ENCODE results near the gene ZC3H15. TPM values are rescaled to one million over a fixed set of nuclear protein-coding genes. Genes with fewer than 3 reads are reported as not detected.

ZC3H15 gene
- total and polyA plus RNA-seq, 2 experiments from 2014 or later, result 75.6 to 281 TPM

GRCh38 chr2:186443851-186444250 is 42.2 kb upstream of the ZC3H15 start:
- Histone ChIP-seq H3K4me3 (no peak overlapping the region), H3K27ac (ENCODE audit: low read depth) (no peak overlapping the region), H3K9me2 (ENCODE audit: insufficient read depth) (no peaks in the 10 kb centered on the region; the same call in 1 of the 2 replicates), H4K20me1 (replicated peaks; ENCODE audit: insufficient read depth) (no peaks in the 10 kb centered on the region), H3K79me2 (replicated peaks; ENCODE audit: insufficient read depth) (no peaks in the 10 kb centered on the region), H3K4me2 (no peak overlapping the region), H2AFZ (no peak overlapping the region), H3K36me3 (ENCODE audit: insufficient read depth) (no peaks in the 10 kb centered on the region), H3K27me3 (ENCODE audit: insufficient read depth) (no peaks in the 10 kb centered on the region), H3F3A (replicated peaks; ENCODE audit: low read depth) (no peaks in the 10 kb centered on the region), H3K4me1 (ENCODE audit: insufficient read depth) (peaks cover 9% of the 10 kb centered on the region; the same call in 1 of the 2 replicates)
- no peak for TF ChIP-seq REST (IDR thresholded peaks at IDR 0.05; ENCODE audit: unreplicated experiment)
- ATAC-seq, result no peak
- no peaks in the 10 kb centered on the region for H3K4me1 Mint-ChIP-seq
- peaks cover 15% of the 10 kb centered on the region for H3K9me3 Mint-ChIP-seq
- H3K27me3 Mint-ChIP-seq (ENCODE audit: insufficient read depth, low read depth, poor library complexity), result no peaks in the 10 kb centered on the region
- no peak for DNase-seq (ENCODE audit: low spot score)
- no peak overlapping the region for H3K27ac Mint-ChIP-seq
- H3K4me3 Mint-ChIP-seq, result no peak overlapping the region
- H3K36me3 Mint-ChIP-seq (ENCODE audit: low read depth), result peaks cover 14% of the 10 kb centered on the region

- no peak overlapping the region for H3K27ac ChIP-seq (ENCODE audit: low read depth)
- H2AFZ ChIP-seq, result no peak overlapping the region
- H3K4me3 ChIP-seq, result no peak overlapping the region
- ATAC-seq (no peak), DNase-seq (ENCODE audit: low spot score) (no peak)
- peaks cover 9% of the 10 kb centered on the region; the same call in 1 of the 2 replicates for H3K4me1 ChIP-seq (ENCODE audit: insufficient read depth)
- H3K27me3 ChIP-seq (ENCODE audit: insufficient read depth), result no peaks in the 10 kb centered on the region
- no peak overlapping the region for H3K4me3 Mint-ChIP-seq
- H3K27me3 Mint-ChIP-seq (ENCODE audit: insufficient read depth, low read depth, poor library complexity), result no peaks in the 10 kb centered on the region
- no peak overlapping the region for H3K4me2 ChIP-seq
- peaks cover under 1% of the 10 kb centered on the region; the same call in 2 of the 3 replicates for H3K4me1 Mint-ChIP-seq
- no peak overlapping the region for H3K27ac Mint-ChIP-seq
- H3K79me2 ChIP-seq (replicated peaks; ENCODE audit: insufficient read depth), result no peaks in the 10 kb centered on the region
- H4K20me1 ChIP-seq (replicated peaks; ENCODE audit: insufficient read depth), result no peaks in the 10 kb centered on the region
- H3K36me3 Mint-ChIP-seq (ENCODE audit: low read depth), result peaks cover 3% of the 10 kb centered on the region; the same call in 2 of the 3 replicates
- H3K36me3 ChIP-seq (ENCODE audit: insufficient read depth), result no peaks in the 10 kb centered on the region
- H3F3A ChIP-seq (replicated peaks; ENCODE audit: low read depth), result no peaks in the 10 kb centered on the region
- peaks cover 3% of the 10 kb centered on the region; the same call in 1 of the 3 replicates for H3K9me3 Mint-ChIP-seq
- no peaks in the 10 kb centered on the region for H3K9me2 ChIP-seq (ENCODE audit: insufficient read depth)
- TF ChIP-seq EZH2 (IDR thresholded peaks at IDR 0.05; ENCODE audit: low read depth, unreplicated experiment), result no peak
- no peak for TF ChIP-seq ETS1 (IDR thresholded peaks at IDR 0.05)
- TF ChIP-seq EZH2phosphoT487 (IDR thresholded peaks at IDR 0.05; ENCODE audit: unreplicated experiment), result no peak
- no peak for TF ChIP-seq REST (IDR thresholded peaks at IDR 0.05; ENCODE audit: unreplicated experiment)
- TF ChIP-seq JUNB (IDR thresholded peaks at IDR 0.05; ENCODE audit: unreplicated experiment), result no peak
- no peak for TF ChIP-seq ZNF462 (CRISPR knock-in tag; IDR thresholded peaks at IDR 0.05)
Observed at GRCh38 chr2:186445506-186445905, 40.6 kb upstream of the ZC3H15 start.

Measured in GM23338 (cell line).